Breast epithelium (tissue), 4 donors: ENCODE measurements around the gene TMEM59. TPM values are rescaled to one million over a fixed set of nuclear protein-coding genes. Genes with fewer than 3 reads are reported as not detected.
A peak's percentile ranks its signal among the peaks of the same experiment; 100 is the strongest.

Source experiments
- DNase-seq, 2 donors: peaks; one replicate each; pipeline ENCODE4 v3.0.0-alpha.2; 2019; ENCODE audit warnings: low spot score in 2 of 2
- H3K27ac ChIP-seq, 2 donors: fragments of 200-600 bp; sonication (generic) in 1 of 2; one replicate each; pipeline ENCODE4 v1.5.1; 2016 to 2019; ENCODE audit warnings: mild to moderate bottlenecking in 1 of 2
- H3K27me3 ChIP-seq, 2 donors: fragments of 200-600 bp; sonication (generic) in 1 of 2; one replicate each; pipeline versions ENCODE4 v1.5.1 to v1.6.0; 2017 to 2019; ENCODE audit warnings: control low read depth in 1 of 2, mild to moderate bottlenecking in 1 of 2
- H3K36me3 ChIP-seq: fragments of 200-600 bp; one replicate; pipeline ENCODE4 v1.5.1; 2019
- H3K4me1 ChIP-seq, 2 donors: fragments of 200-600 bp; sonication (generic); one replicate each; pipeline ENCODE4 v1.5.1; 2016 to 2019; ENCODE audit warnings: control low read depth in 1 of 2
- H3K4me3 ChIP-seq, 3 donors: fragments of 200-600 bp; sonication (generic); 1 replicate in 2 of 3; 2 replicates in 1 of 3; pipeline ENCODE4 v1.5.1; 2016 to 2019; ENCODE audit warnings: mild to moderate bottlenecking in 3 of 3, moderate library complexity in 2 of 3
- H3K9me3 ChIP-seq, 2 donors: fragments of 200-600 bp; sonication (generic) in 1 of 2; one replicate each; pipeline ENCODE4 v1.5.1; 2016 to 2019; ENCODE audit warnings: control low read depth in 1 of 2
- CTCF ChIP-seq, 3 donors: fragments of 450-650 bp; IDR thresholded peaks; one replicate each; pipeline ENCODE4 v1.5.1; 2016 to 2017; ENCODE audit warnings: antibody characterized with exemption in 3 of 3, mild to moderate bottlenecking in 3 of 3, moderate library complexity in 3 of 3
- POLR2A ChIP-seq: fragments of 450-650 bp; IDR thresholded peaks from one replicate; pipeline ENCODE4 v1.6.1; 2016; ENCODE audit warnings: antibody characterized with exemption, mild to moderate bottlenecking, moderate library complexity
- POLR2AphosphoS5 ChIP-seq, 3 donors: sonication (generic); formaldehyde crosslinking; IDR thresholded peaks; one replicate each; pipeline ENCODE4 v1.6.1; 2017; ENCODE audit warnings: antibody characterized with exemption in 3 of 3
- intact Hi-C: fragments of 100-400 bp; cut with DNase I; formaldehyde crosslinking; loops from one replicate; pipeline ENCODE4 v1.15.1; 2023; ENCODE audit warnings: low total_unique reads
- total RNA-seq, 3 donors: library from RNA; depleted of rRNA; stranded (reverse); fragments of >200 nt; gene quantifications; one replicate each; pipeline ENCODE4 v1.1.0, GENCODE V29; 2016

The TMEM59 gene
- total RNA-seq, 3 donors from 2014 or later = 348 to 498 (median 388) TPM

GRCh38 chr1:53982034-53982762, 70.8 kb downstream of the TMEM59 start:
- peak overlapping the region; percentile 48 to 71 for H3K27ac ChIP-seq

GRCh38 chr1:53981220-53981619, 71.8 kb downstream of the TMEM59 start:
- Histone ChIP-seq H3K27ac (no peak overlapping the region), H3K9me3 (no peaks in the 10 kb centered on the region), H3K4me3 (no peak overlapping the region), H3K36me3 (no peaks in the 10 kb centered on the region), H3K27me3 (no peaks in the 10 kb centered on the region), H3K4me1 (no peaks in the 10 kb centered on the region)
- no peak for DNase-seq
- TF ChIP-seq POLR2AphosphoS5 (IDR thresholded peaks at IDR 0.05) (no peak), CTCF (IDR thresholded peaks at IDR 0.05) (no peak), POLR2A (no peak)
- intact Hi-C loops = no loop called here

More at GRCh38 chr1:53982034-53982762, 70.8 kb downstream of the TMEM59 start:
- TF ChIP-seq POLR2AphosphoS5 (IDR thresholded peaks at IDR 0.05) = peak in 1 of 3 donors; percentile 15
- no peak for TF ChIP-seq POLR2A
- no peak for TF ChIP-seq CTCF (IDR thresholded peaks at IDR 0.05)
- DNase-seq = peak in 1 of 2 donors; percentile 22
- Histone ChIP-seq H3K36me3 (no peaks in the 10 kb centered on the region), H3K4me1 (no peaks in the 10 kb centered on the region), H3K27me3 (no peaks in the 10 kb centered on the region), H3K4me3 (peak overlapping the region; percentile 36 to 61 (median 48)), H3K9me3 (no peaks in the 10 kb centered on the region)
- intact Hi-C loops = no loop called here

GRCh38 chr1:53979712-53980450, 73.1 kb downstream of the TMEM59 start:
- no peaks in the 10 kb centered on the region for H3K36me3 ChIP-seq
- intact Hi-C loops = no loop called here
- DNase-seq = no peak
- H3K27me3 ChIP-seq = no peaks in the 10 kb centered on the region
- TF ChIP-seq POLR2A = no peak
- no peak for TF ChIP-seq CTCF (IDR thresholded peaks at IDR 0.05)
- TF ChIP-seq POLR2AphosphoS5 (IDR thresholded peaks at IDR 0.05) = no peak
- H3K4me1 ChIP-seq = no peaks in the 10 kb centered on the region
- no peaks in the 10 kb centered on the region for H3K9me3 ChIP-seq
- H3K27ac ChIP-seq = no peak overlapping the region
- H3K4me3 ChIP-seq = no peak overlapping the region

Other genes starting within 250 kb of the TMEM59 start
- 10 to 100 TPM; 10.9 to 18.4 (median 12.8) TPM for gene NDC1, start 214.9 kb downstream of the TMEM59 start, total RNA-seq
- gene YIPF1, start 163.4 kb downstream of the TMEM59 start, total RNA-seq = 10 to 100 TPM; 21.3 to 43.6 (median 40.7) TPM
- 1 to 10 TPM in 1 of 3 donors, under 1 TPM in 1, not detected in 1; 0.59 to 8.2 TPM for gene DIO1, start 159.0 kb downstream of the TMEM59 start, total RNA-seq
- gene IFT25, start 107.5 kb downstream of the TMEM59 start, total RNA-seq = 10 to 100 TPM; 20.8 to 27.7 (median 23.3) TPM
- 10 to 100 TPM; 11.2 to 20.0 (median 17.7) TPM for gene LRRC42, start 106.9 kb downstream of the TMEM59 start, total RNA-seq
- gene LDLRAD1, start 35.0 kb downstream of the TMEM59 start, total RNA-seq = not detected
- 1 to 10 TPM; 4.3 to 6.1 (median 5.9) TPM for gene TCEANC2, start 404 bp upstream of the TMEM59 start, total RNA-seq
- 1 to 10 TPM in 1 of 3 donors, not detected in 2; 1.3 TPM for gene CDCP2, start 99.8 kb upstream of the TMEM59 start, total RNA-seq
- gene CYB5RL, start 146.8 kb upstream of the TMEM59 start, total RNA-seq = 1 to 10 TPM; 4.5 to 8.0 (median 7.5) TPM
- gene MRPL37, start 147.0 kb upstream of the TMEM59 start, total RNA-seq = 10 to 100 TPM; 44.6 to 70.7 (median 48.8) TPM